GM18520 (cell line): Measurements from ENCODE around the gene STARD13.

Experiments
- ATAC-seq: cut with Tn5 transposase; IDR thresholded peaks from one replicate; pipeline ENCODE4 v1.9.1; 2021; ENCODE audit not compliant: unreplicated experiment

Gene STARD13

GRCh38 chr13:33204130-33204927 is 81.2 kb downstream of the STARD13 start:
- peak; percentile 30 for ATAC-seq

DNA sequence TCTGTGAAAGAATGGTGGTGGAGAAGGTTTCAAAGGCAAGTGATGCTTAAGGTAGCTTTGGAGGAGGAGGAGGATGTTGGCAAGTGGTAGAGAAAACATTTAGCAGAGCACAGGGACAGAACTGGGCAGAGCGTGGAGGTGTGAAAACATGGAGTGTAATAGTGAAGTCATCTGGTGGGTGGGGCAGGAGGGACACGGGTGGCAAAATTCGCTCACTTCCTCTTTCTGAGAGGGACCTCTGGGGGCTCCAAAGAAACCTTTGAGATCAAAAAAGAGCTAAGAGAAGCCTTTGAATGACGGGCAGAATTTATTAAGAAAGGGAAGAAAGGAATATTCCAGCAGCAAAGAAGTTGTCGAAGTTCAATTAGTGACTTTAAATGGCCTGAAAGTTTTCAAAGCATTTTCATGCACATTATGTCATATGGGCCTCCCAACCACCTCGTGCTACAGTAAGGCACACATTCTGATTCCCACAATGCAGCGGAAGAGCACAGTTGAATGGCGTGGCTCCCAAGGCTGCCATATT is 82.8 kb downstream of the STARD13 start:
- ATAC-seq = no peak

- ATAC-seq = no peak
Measured at GRCh38 chr13:33201659-33202058, 83.9 kb downstream of the STARD13 start.

GRCh38 chr13:33199289-33199850 is 86.2 kb downstream of the STARD13 start:
- no peak for ATAC-seq

- no peak for ATAC-seq
Measured at GRCh38 chr13:33197541-33197971, 88.0 kb downstream of the STARD13 start.

GRCh38 chr13:33196767-33197166 is 88.8 kb downstream of the STARD13 start:
- ATAC-seq = no peak

DNA sequence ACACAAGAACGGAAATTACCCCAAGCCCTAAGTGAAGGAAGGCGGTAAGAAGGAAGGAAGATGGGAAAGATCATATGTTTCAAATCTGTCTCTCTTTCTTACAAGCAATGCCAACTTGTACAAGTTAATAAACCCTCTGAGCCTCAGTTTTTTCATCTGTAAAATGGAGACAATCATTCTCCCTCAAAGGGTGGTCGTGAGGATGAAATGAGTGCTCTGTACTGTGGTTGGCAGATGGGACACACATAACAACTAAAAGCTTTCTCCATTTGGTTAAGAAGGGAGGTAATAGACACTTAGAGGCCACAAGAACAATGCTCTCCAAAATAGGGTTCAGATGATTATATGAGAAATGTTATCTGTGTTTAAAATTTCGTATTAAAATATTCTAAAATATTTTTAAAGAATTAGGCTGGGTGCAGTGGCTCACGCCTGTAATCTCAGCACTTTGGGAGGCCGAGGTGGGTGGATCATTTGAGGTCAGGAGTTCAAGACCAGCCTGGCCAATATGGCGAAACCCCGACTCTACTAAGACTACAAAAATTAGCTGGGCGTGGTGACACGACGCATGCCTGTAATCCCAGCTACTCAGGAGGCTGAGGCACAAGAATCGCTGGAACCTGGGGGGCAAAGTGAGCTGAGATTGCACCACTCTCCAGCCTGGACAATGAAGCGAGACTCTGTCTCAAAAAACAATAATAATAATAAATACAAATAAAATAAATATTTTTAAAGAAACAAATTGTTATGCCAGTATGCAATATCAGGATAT is 89.7 kb downstream of the STARD13 start:
- ATAC-seq = no peak

DNA sequence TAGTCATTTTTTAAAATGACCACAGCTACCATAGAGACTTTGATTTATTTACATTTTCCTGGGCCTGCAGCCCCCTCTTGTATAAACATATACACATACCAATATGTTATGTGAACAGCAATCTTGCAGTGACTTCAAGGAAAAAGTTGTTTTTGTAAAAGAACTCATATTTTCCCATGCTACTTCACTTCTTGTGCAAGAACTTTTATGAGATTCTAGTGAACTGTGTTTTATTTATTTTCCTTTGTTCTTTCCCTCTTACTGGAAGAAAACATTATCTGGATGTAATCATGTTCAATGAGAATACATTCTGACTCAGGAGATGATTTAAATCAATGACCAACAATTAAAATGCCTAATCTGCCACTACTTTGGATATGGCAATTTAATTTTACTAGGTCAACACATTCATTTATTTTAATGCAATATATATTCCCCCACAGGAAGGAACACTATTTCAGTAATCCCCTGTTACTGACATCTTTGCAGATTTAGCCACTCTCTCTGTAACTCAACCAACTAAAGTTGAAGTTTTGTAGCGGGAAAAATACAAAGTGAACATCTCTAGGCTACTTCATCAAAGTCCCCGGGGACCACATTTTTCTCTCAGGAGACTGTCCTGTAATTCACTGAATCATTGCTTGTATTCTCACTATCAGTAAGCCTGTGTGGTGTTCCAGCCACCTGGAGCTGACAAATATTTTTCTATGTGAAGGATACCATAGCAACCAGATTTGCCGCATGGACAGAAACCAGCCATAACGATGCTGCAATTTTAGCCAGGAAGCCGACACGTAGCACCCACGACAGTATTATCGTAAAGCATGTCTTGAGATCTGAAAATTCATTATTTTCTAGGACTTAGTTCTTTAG is 90.5 kb downstream of the STARD13 start:
- peak; percentile 79 for ATAC-seq

GRCh38 chr13:33193428-33193974 is 92.1 kb downstream of the STARD13 start:
- no peak for ATAC-seq

GRCh38 chr13:33191425-33192210 is 93.9 kb downstream of the STARD13 start:
- no peak for ATAC-seq

- no peak for ATAC-seq
Measured at GRCh38 chr13:33189470-33189869, 96.1 kb downstream of the STARD13 start.

DNA sequence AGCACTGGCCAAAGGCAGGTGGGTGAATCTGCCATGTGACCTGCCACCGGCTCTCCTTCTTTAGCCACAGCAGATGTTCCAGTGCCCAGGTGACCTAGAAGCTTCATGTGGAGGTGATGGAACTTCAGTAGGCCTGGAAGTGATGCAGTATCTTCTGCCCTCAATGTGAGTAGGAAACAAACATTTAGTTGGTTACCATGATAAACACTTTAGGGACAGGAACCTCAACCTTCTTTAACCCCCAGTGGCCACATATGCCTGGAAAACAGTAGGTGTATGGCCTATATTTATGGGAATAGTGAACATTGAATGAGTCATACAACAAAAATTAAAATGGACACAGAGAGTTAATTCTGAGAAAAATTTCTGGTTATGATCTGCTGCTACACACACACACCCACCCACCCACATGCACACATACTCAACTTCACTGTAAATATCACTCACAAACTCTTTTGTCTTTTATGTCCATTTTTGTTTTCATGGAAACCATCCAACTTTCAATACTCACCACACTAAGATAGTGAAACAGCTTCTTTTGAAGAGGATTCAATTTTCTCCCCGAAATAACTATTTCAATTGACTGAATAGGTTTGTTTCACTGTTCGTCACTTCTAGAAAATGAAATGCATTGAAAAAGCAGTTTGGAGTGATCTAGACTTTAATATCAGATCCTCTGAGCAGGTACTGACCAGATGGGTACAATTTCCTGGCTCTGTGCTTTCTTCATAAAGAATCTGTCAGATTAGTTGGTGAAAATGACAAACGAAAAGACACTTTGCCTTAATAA is 97.3 kb downstream of the STARD13 start:
- peak; percentile 35 for ATAC-seq

- ATAC-seq = no peak
Measured at GRCh38 chr13:33186861-33187291, 98.7 kb downstream of the STARD13 start.

DNA sequence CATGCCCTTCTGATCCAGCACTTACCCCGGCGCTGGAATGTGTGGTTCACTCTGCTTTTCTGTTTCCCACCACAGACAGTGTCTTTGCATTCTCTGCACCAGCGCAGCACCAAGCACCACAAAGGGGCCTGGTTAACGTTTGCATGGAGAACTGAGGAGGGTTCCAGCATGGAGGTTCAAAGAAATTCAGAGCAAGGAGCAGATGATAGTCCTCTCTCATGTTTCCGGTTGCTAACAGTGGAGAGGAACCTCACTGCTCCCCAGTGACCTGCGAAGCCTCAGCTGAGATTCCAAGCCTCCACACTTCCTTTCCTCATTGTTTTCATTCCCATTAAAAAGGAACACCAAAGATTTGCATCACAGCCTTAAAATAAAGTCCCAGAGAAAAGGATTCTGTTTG is 99.7 kb downstream of the STARD13 start:
- ATAC-seq = no peak

- ATAC-seq = no peak
Measured at GRCh38 chr13:33184530-33184929, 101.0 kb downstream of the STARD13 start.

GRCh38 chr13:33184112-33184490 is 101.5 kb downstream of the STARD13 start:
- ATAC-seq = no peak

GRCh38 chr13:33183431-33184111 is 102.0 kb downstream of the STARD13 start:
- ATAC-seq = no peak

GRCh38 chr13:33182729-33183128 is 102.8 kb downstream of the STARD13 start:
- peak; percentile 35 for ATAC-seq
